Measurements from ENCODE around the gene NPL.

NPL gene

GRCh38 chr1:182764029-182764727 is 25.4 kb upstream of the NPL start:
- no peaks in the 10 kb centered on the region for H3K36me3 ChIP-seq (ENCODE audit: control insufficient read depth, insufficient read depth, low read length)
- no peaks in the 10 kb centered on the region for H3K27me3 ChIP-seq (replicated peaks; ENCODE audit: control insufficient read depth, insufficient read depth, low read length)
- TF ChIP-seq CTCF (IDR thresholded peaks at IDR 0.05; ENCODE audit: insufficient read depth, low read length, poor library complexity, severe bottlenecking), result no peak
- no peak overlapping the region for H3K4me3 ChIP-seq (replicated peaks; ENCODE audit: low read depth, low read length)
- no peak for DNase-seq (ENCODE audit: extremely low read depth, insufficient read length)

GRCh38 chr1:182765391-182765790 is 24.2 kb upstream of the NPL start:
- no peaks in the 10 kb centered on the region for H3K36me3 ChIP-seq (ENCODE audit: control insufficient read depth, insufficient read depth, low read length)
- H3K27me3 ChIP-seq (replicated peaks; ENCODE audit: control insufficient read depth, insufficient read depth, low read length), result no peaks in the 10 kb centered on the region
- DNase-seq (ENCODE audit: extremely low read depth, insufficient read length), result no peak
- TF ChIP-seq CTCF (IDR thresholded peaks at IDR 0.05; ENCODE audit: insufficient read depth, low read length, poor library complexity, severe bottlenecking), result no peak
- H3K4me3 ChIP-seq (replicated peaks; ENCODE audit: low read depth, low read length), result no peak overlapping the region

- H3K36me3 ChIP-seq (ENCODE audit: control insufficient read depth, insufficient read depth, low read length), result no peaks in the 10 kb centered on the region
- TF ChIP-seq CTCF (IDR thresholded peaks at IDR 0.05; ENCODE audit: insufficient read depth, low read length, poor library complexity, severe bottlenecking), result no peak
- no peaks in the 10 kb centered on the region for H3K27me3 ChIP-seq (replicated peaks; ENCODE audit: control insufficient read depth, insufficient read depth, low read length)
- no peak for DNase-seq (ENCODE audit: extremely low read depth, insufficient read length)
- H3K4me3 ChIP-seq (replicated peaks; ENCODE audit: low read depth, low read length), result no peak overlapping the region
These were observed 23.5 kb upstream of the NPL start for GRCh38 chr1:182766050-182766449.

DNA sequence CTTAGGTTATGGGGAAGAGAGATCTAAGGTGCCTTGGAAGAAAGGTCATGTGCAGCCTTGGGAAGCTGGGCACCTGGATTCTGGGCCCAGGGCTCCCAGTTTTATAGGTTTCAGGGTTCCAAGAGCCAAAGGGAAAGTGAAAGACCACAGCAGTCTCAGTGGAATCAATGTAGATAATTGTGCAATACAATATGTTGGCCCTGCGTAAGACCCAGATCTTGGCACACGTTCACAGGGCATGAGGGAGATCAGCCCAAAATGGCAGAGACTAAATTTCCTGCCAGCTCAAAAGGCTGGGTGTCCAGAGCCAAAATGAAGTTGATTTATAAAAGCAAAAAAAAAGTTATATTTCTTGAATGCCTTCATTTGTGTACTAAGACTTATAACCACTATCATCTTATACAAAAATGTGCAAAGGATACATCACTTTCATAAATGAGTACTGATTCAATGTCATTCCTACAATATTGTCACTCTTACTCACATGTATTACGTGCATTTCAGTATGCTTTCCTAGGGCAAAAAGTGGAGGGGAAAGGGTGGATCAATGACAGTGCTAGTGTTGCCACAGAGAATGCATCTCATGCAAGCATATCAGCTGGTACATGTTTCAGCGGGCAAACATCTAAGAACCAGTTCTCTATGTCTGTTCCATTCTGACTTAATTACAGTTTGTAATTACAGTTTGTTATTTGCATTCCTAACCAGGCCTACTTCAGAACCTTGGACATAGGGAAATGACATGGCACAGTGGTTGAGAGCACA is 22.5 kb upstream of the NPL start:
- TF ChIP-seq CTCF (IDR thresholded peaks at IDR 0.05; ENCODE audit: insufficient read depth, low read length, poor library complexity, severe bottlenecking), result no peak
- no peak for DNase-seq (ENCODE audit: extremely low read depth, insufficient read length)
- no peaks in the 10 kb centered on the region for H3K27me3 ChIP-seq (replicated peaks; ENCODE audit: control insufficient read depth, insufficient read depth, low read length)
- H3K36me3 ChIP-seq (ENCODE audit: control insufficient read depth, insufficient read depth, low read length), result no peaks in the 10 kb centered on the region
- no peak overlapping the region for H3K4me3 ChIP-seq (replicated peaks; ENCODE audit: low read depth, low read length)

- no peak for TF ChIP-seq CTCF (IDR thresholded peaks at IDR 0.05; ENCODE audit: insufficient read depth, low read length, poor library complexity, severe bottlenecking)
These were observed 20.6 kb upstream of the NPL start for GRCh38 chr1:182768963-182769362.

More at GRCh38 chr1:182768963-182769362, 20.6 kb upstream of the NPL start:
- Histone ChIP-seq H3K36me3 (ENCODE audit: control insufficient read depth, insufficient read depth, low read length) (no peaks in the 10 kb centered on the region), H3K4me3 (replicated peaks; ENCODE audit: low read depth, low read length) (no peak overlapping the region), H3K27me3 (replicated peaks; ENCODE audit: control insufficient read depth, insufficient read depth, low read length) (no peaks in the 10 kb centered on the region)
- DNase-seq (ENCODE audit: extremely low read depth, insufficient read length), result no peak

All from GM06990 (cell line).